ENCODE data around the gene PDXK. TPM values are rescaled to one million over a fixed set of nuclear protein-coding genes. Genes with fewer than 3 reads are reported as not detected.

The PDXK gene
- total and polyA plus RNA-seq, 2 of the 8 experiments (the other 6 are each of a cell fraction or from before 2014, with no cell fraction given), result 78.0 to 112 TPM

GRCh38 chr21:43717967-43718871 is 710 bp upstream of the PDXK start (continued):
- no peak for TF ChIP-seq GTF2F1 (IDR thresholded peaks at IDR 0.05; ENCODE audit: borderline replicate concordance, low read depth, low read length)
- no peak for TF ChIP-seq ZNF274 (IDR thresholded peaks at IDR 0.05; ENCODE audit: borderline replicate concordance, extremely low read depth, low read length)
- no peak for TF ChIP-seq BRCA1 (IDR thresholded peaks at IDR 0.05; ENCODE audit: low read depth, low read length)
- TF ChIP-seq SIRT6 (IDR thresholded peaks at IDR 0.05; ENCODE audit: low read length), result no peak
- TF ChIP-seq RAD21 (IDR thresholded peaks at IDR 0.05 in 1 of 2, conservative IDR thresholded peaks at IDR 0.05 in 1 of 2; ENCODE audit: low read depth in 2 of 2, low read length in 2 of 2), result no peak
- TF ChIP-seq KDM4A (IDR thresholded peaks at IDR 0.05; ENCODE audit: low read depth, low read length, severe bottlenecking), result peak; percentile 26
- no peak for TF ChIP-seq GABPA (IDR thresholded peaks at IDR 0.05; ENCODE audit: borderline replicate concordance, insufficient read depth, low read length)

Measured in H1 (cell line).